NCI-H345 treated with DMSO at 0.1 percent for 48 hours (cell line): Measurements from ENCODE around the gene GAS7.
"Not testable (repeated sequence)": the region's sequence is repeated elsewhere in the genome, so short reads cannot be mapped to it uniquely, and the experiment has no call there.

ENCODE experiments used
- DNase-seq: peaks from one replicate; lab custom pipeline; 2025; ENCODE audit not compliant: unreplicated experiment; lab: John Stamatoyannopoulos, UW

Gene GAS7

GRCh38 chr17:9924735-9925191 is 273.6 kb downstream of the GAS7 start:
- DNase-seq = peak; percentile 10

DNA sequence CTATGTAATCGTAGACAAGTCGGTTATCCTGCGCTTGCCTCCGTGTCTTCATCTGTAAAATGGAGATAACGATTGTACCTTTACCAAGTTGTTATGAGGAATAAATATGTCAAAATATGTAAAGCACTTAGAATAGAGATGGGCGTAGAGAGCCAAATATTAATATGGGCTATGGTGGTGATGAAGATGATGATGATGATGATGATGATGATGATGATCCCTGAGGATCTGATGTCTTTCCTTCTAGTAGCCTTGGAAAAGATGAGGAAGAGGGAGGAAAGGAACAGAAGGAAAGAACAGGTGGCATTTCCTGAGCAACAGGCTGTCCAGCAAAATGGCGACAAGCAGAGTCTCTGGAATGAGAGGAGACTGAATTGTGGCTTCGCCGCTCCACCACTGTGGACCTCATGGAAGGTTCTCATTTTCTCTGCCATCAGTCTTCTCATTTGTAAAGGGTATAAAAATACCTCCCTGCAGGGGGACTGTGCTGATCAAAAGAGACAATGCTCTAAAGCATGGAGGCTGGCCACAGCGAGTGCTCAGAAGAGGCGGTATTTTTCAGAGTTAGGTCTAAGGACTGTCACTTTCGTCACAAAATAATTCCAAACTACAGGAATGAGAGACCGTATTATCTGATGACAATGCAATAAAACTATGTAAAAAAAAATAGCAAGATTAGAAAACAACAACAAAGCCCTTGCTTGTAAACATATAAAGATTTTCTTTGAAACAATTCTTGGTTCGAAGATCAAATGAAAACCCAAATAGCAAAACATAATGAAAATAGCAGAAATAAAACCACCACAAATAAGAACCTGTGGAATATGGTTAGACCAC is 276.2 kb downstream of the GAS7 start:
- no peak for DNase-seq

DNA sequence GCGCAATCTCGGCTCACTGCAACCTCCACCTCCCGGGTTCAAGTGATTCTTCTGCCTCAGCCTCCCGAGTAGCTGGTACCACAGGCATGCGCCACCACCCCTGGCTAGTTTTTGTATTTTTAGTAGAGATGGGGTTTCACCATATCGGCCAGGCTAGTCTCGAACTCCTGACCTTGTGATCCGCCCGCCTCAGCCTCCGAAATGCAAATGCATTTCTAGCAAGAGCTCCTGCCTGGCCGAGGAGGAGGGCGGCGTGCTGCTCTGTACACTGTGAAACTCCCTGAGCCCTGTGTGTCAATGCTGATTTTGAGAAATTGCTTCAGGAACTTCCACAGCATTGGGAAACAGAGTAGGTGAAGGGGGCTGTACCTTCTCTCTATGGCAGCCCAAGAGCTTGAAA is 277.2 kb downstream of the GAS7 start:
- DNase-seq = not testable (repeated sequence)

DNA sequence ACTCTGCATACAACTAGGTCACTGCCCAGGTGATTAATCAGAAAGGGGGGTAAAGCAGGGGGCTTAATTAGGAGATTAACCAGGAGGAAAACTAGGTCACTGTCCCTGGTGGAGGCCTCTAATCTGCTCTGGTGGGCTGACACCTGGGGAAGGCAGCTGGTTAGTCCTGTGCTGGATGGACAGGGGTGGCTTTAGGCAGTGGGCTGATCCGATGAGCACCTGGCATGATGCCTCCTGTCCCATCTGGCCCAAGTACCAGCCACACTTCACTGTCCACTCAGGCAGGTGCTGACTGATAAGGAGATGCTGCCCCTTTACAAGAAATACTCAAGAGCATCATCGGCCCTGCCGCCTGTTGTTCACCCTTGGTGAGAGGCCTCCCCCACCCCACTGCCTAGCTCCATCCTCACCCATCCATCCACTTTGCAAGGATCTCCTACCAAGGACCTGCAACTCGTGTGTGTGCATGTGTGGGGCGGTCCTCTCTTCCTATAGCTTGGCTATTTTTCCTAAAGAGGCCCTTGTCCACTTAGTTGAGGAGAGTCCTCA is 279.5 kb downstream of the GAS7 start:
- no peak for DNase-seq

- DNase-seq = no peak
Observed at GRCh38 chr17:9918352-9918751, 280.1 kb downstream of the GAS7 start.

DNA sequence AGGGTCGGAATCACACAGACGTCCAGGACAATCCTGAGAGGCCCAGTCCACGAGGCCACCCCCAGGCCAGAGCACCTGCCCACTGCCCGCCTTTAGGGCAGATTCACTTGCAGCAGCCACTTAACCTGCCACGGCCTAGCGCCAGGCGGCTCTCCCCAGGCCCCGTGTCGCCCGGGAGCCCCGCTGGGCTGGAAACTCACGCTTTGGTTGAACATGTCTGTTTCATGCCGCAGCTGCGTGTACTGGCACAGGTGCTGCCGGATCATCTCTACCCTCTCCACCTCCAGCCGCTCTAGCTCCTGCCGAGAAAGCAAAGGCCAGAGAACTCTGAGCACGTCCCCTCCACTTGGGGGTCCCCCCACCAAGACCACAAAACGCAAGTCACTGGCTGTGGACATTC is 280.6 kb downstream of the GAS7 start:
- no peak for DNase-seq

DNA sequence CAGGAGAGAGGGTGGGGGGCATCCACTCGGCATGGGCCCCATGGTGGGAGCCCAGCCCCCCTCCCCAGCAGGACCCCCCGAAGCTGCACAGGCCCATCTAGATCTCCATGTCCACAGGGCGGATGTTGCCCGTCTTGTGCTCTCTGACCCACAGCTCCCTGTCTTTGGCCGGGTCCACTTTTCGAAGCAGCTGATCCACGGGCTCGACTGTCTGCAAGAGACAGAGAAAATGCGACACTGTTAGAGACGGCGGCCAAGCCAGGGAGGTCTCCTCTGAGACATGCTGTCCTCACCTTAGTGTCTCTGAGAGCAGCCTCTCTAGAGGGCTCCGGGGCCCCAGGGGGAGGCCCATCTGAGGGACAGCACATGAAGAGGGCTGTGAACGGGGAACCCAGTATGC is 281.3 kb downstream of the GAS7 start:
- no peak for DNase-seq

DNA sequence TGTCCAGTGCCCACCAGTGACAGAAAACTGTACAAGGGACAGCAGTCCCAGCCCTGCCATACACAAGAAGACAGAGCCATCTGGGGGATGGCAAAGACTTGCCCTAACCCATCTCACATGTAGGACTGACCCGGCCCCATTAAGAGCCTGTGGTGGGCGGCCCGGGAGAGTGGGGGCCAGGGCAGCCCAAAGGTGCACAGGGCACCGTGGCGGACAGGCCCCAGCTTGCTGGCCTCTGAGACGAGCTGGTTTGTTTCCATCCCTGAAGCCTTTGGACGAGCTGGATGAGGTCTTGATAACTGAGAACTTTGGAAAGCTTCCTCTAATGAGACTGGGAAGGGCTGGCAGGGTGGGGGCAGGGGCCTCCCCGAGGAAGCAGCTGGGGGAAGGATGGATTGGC is 282.3 kb downstream of the GAS7 start:
- DNase-seq = no peak

DNA sequence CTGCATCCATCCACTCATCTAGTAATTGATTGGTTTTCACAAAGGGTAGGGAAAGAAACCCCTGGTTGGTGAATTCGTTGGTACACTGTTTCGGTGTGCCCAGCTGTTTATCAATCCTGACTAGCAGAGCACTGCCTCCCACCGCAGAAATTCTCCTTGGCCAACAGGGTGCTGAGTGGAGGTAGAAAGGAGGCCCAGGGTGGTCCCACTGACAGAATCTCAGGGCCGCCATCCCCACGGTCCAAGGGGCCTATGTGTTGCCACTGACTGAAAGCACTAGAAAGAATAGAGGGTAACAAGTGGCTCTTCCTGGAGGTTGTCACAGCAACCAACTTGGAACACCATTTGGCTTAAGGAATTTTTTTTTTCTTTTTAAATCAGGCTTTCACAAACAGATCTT is 284.9 kb downstream of the GAS7 start:
- no peak for DNase-seq

GRCh38 chr17:9912121-9913099 is 286.0 kb downstream of the GAS7 start:
- no peak for DNase-seq

DNA sequence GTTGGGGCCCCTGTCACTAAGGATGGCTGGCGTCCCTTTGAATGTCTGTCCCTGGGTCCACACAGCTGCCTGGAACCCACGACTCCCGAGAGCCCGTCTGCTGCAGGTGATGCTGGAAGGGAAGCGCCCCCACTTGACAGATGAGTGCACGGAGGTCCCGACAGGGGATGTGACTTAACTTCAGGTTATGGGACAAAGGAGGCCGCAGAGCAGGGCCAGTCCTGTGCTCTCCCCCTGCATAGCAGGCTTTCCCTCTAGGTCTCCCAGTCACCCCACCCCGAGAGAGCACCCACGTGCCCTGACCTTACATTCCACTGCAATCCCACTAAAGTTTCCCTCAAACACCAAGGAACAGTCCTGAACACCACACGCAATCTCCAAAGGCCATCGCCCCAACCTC is 287.3 kb downstream of the GAS7 start:
- DNase-seq = no peak

DNA sequence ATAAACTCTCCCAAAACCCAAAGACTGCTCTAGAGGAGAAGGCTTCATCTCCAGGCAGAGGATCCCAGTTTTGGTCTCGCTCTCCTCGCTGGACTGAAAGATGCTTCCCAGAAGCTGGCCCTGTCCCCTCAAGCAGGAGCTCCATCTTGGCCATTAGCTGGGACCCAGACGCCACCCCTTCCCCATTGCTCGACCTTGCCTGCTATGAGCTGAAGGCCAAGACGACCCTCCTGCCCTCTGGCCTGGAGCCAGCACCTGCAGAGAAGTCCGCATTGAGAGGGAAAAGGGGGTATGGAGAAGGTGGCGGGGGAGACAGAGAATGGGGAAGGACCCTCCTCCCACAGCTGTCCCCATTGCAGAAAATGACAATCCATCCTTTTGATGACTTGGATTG is 289.8 kb downstream of the GAS7 start:
- DNase-seq = no peak

DNA sequence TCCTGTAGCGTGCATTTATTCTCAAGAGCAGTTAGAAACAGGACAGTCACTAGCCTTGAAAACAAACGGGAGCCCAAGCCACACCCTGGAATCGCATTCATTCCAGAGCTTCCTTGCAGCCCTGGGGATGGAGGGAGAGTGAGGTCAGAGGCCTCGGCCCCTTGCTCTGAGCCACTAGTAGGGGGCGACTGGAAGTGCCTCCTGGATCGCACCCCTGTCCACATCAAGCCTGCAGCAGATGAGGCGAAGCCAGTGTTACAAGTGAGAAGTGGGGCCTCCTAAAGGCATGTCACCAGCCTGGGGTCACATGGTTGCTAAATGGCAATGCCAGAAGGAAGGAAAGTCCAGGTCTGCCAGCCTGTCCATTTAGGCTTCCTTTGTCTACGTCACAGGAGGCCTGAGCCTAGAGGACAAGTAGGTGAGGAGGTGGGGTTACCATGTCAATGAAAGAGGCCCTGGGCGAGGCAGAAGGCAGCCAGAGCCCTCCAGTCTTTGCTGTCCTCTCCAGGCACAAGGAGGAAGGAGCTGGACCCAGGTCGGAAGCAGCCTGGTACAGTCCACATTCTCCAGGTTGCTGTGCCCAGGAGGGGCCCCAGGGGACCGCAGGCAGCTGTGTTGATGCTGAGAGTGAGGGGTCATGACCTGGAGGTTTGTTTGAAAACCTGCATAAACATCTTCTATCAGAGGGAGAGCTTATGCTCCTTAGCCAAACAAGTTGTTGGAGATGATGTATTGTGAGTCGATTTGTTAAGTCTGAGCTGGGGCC is 290.3 kb downstream of the GAS7 start:
- no peak for DNase-seq

DNA sequence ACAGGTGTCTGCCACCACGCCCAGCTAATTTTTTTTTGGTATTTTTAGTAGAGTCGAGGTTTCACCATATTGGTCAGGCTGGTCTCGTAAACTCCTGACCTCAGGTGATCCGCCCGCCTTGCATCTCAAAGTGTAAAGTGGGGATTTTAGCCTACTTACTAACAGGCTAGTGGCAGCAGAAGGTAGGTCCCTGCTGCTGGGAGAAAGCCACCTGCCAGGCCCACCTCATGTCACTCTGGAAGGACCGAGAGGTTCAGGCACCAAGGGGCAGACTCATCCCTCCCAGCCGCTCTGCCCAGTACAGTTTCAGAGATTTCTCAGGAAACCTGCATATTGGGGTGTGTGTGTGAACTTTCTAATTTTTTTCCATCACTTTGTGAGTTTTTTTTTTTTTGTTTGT is 291.3 kb downstream of the GAS7 start:
- no peak for DNase-seq

DNA sequence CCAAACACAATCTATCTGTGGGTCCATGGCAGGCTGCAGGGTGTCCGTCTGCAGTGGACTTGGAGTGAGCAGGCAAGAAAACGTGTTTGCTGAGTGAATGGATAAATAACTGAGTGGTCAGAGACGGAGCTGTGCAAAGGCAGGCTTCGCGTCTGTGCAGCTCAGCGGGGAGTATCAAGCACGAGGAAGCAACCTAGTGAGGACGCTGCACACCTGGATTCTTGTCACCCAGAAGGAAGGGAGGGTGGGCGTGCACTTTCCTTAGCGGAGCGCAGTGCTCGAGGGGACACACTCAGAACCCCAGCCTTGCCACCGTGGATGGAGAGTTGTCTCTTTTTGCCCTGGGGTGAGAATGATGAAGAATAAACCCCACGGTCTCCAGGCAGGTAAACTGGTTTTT is 291.8 kb downstream of the GAS7 start:
- DNase-seq = no peak

DNA sequence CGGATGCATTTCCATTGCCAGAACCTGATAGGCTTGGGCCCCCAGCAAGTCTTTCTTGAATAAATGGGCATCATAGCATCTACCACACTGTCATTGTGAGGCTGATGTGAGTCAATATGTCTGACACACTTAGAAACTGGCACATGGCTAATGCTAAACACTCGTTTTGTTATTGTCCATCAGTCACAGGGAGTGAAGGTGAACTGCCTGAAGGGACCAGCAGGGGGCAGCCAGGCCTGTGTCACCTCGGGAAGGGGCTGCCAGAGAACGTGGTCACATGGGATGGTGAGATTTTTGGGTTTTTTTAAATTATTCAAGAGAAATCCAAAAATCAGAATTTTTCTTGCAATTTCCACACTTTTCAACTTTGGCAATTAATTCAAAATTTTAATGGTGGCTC is 292.5 kb downstream of the GAS7 start:
- DNase-seq = no peak

DNA sequence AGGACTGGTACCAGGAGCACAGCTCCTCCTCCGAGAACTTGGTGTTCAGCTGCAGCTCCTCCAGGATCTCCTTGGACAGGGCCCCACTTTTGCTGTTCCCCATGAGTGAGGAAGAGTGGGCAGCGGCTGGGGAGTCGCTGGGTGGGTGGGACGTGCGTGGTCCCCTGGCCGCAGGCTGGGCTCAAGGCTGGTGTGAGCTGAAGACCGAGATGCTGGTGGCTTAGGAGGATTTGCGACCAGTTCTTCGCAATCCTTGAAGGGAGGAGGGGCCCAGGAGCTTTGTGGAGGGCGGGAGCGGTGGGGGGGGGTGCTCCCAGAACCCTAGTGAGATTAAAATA is 293.4 kb downstream of the GAS7 start, which contains the start of gene RCVRN:
RCVRN (minus strand) TSS at position 194 of the 338 bp plus-strand sequence; CDS start at position 103, 91 bp downstream.
- no peak for DNase-seq

DNA sequence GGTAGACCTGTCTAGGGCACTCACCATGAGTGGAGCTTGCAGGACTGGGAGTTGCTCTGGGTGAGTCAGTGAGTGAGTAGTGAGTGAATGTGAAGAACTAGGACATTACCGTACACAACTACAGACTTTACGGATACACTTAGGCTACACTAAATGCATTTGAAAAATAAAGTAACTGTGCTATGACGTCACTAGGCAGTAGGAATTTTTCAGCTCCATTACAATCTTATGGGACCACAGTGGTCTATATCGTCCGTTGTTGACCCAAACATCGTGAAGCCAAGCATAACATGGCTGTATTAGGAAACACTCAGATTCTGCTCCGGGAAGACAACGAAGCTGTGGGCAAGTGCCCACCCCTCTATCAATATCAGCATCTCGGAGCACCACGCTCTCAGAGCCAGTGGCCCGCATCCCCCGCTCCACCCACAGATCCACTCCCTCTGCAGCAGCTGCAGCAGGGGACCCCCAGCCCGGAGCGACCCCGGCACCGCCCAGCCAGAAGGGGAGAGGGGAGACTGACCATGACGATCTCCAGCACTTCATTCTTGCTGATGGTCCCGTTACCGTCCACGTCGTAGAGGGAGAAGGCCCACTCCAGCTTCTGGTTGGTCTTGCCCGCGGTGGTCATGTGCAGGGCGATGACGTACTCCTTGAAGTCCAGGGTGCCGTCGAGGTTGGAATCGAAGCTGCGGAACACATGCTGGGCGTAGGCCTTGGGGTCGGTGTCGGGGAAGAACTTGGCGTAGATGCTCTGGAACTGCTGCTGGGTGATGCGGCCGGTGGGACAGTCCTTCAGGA is 293.9 kb downstream of the GAS7 start:
- no peak for DNase-seq

- DNase-seq = no peak
Observed at GRCh38 chr17:9902120-9902519, 296.3 kb downstream of the GAS7 start.

DNA sequence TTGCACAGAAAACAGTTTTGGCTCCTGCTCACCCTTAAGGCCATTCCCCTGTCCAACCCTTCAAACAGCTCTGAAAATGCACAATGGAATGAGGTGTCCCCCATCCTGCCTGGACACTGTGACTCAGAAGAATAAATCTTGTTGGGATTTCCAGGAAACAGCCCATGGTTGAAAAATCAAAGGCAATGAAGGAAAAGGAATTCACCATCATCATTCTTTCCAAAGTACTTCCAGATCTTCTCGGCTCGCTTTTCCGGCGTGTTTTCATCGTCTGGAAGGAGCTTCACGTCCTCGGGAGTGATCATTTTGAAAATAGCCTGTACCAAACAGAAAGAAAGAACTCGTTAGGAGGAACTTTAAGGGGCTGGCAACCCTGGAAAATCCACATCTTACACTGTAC is 297.6 kb downstream of the GAS7 start:
- DNase-seq = no peak
